NCI-H82 treated with DMSO at 0.1 percent for 48 hours (cell line): Measurements from ENCODE around the gene SCN4B.

Experiments used
- DNase-seq: peaks from one replicate; lab custom pipeline; 2025; ENCODE audit not compliant: unreplicated experiment; lab: John Stamatoyannopoulos, UW

Gene SCN4B

DNA sequence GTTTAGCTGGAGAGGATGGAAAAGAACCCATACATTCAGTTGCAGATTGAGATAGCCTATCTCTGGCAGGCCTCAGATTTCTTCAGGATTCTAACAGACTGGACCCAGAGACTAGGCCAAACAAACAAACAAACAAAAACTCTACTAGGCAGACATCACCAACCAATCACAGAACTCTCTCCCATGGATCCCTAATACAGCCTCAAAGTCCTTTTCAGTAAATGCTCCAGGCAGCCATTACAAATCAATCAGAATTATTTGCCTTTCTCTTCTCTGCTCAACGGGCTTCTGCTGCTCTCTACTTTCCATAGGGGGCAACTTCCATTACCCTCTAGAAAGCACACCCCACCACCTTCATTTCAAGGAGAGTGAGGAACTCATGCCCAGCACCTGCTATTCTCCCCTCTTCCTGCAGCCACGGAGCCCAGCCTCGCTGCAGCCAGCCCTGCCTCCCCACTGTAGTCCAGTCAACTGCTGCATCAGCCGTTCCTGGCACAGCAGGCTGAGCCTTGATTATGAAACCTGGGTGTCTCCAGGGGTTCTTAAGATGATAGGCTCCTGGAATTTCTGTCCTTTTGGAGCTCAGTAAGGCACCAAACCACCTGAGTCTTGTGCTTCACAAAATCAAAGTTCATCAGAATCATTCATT is 46.8 kb downstream of the SCN4B start:
- DNase-seq, result no peak

DNA sequence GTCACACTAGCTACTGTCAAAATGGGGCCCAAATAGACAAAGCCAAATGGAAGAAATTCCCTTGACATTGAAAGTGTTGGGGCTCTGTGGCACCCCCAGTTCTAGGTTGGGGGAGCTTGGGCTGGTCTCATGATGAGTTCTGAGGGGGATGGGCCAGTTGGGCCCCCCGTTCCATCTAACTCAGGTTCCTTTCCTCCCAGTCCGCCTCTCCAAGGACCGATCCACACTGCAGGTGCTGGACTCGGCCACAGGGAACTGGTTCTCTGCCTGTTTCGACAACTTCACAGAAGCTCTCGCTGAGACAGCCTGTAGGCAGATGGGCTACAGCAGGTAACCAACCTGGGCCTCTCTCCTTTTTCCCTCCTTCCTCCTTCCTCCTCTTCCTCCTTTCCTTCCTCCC is 48.1 kb downstream of the SCN4B start:
- DNase-seq, result no peak

DNA sequence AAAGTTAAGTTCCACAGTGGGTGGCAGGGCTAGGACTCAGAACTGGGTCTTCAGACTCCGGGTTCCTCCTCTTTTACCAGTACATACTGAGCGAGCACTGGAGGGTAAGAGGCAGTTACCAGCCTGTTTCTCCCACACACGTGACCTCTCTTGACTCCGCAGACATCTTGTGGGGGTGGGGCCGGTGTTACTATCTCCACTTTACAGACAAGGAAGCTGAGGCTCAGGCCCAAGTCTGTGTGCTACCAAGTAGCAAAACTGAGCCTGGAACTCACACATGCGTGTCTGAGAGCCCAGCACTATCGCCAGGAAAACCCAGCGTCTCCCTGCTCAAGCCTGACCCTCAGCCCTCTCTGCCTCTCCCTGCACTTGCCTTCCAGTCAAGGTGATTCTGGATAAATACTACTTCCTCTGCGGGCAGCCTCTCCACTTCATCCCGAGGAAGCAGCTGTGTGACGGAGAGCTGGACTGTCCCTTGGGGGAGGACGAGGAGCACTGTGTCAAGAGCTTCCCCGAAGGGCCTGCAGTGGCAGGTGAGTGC is 49.8 kb downstream of the SCN4B start:
- no peak for DNase-seq

DNA sequence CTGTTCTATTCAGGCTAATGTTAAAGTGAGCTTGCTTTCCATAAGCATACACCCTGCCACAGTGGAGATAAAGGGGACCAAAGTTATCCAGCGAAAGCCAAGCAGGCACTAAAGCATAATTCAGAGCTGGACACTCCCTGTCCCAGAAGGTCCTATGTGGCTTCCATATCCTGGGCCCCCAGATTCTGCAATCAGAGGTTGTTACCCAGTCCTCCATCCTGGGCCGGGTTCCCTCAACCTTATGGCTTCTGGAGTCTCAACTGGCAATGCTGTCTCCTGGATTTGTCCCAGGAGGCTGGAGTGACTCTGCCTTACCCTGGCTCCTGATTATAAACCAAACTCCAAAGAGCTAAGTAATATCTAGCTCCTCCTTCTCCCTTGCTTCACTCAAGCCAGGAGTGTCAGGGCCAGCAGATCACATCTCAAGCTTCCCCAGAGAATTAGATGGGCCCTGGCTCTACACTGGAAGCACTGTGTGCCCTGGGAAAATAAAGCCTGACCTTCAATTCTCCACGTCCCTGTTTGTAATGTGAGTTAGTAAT is 51.9 kb downstream of the SCN4B start:
- no peak for DNase-seq

DNA sequence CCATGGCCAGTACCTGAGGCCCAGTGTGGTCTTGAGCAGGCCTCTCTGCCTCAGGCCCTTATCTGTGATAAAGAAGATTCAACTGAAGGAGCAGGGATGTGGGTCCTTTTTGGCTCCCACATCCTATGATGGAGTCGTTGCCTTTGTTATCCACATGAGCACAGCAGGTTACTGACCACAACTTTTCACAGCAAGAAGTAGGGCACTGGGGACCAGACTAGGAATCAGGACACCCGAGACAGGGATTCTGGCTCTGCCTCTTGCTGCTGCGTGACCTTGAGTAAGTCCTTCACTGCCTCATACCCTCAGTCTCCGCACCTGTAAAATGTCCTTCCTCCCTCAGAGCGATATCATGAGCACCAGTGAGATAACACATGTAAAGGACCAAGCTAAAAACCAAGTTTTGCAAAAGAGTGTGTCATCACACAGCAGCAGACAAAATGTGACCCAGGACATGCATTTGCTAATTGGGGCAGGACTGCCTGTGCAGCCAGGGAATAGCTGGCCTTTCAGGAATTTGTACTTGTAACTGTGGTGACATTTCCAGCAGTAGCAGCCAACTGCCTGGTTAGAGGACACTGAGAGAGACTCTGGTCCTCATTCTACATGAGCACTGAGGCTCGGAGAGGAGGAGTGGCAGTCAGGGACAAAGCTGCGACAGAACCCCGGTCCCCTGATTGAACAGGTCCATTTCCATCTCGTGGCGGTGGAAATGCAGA is 52.6 kb downstream of the SCN4B start:
- no peak for DNase-seq

DNA sequence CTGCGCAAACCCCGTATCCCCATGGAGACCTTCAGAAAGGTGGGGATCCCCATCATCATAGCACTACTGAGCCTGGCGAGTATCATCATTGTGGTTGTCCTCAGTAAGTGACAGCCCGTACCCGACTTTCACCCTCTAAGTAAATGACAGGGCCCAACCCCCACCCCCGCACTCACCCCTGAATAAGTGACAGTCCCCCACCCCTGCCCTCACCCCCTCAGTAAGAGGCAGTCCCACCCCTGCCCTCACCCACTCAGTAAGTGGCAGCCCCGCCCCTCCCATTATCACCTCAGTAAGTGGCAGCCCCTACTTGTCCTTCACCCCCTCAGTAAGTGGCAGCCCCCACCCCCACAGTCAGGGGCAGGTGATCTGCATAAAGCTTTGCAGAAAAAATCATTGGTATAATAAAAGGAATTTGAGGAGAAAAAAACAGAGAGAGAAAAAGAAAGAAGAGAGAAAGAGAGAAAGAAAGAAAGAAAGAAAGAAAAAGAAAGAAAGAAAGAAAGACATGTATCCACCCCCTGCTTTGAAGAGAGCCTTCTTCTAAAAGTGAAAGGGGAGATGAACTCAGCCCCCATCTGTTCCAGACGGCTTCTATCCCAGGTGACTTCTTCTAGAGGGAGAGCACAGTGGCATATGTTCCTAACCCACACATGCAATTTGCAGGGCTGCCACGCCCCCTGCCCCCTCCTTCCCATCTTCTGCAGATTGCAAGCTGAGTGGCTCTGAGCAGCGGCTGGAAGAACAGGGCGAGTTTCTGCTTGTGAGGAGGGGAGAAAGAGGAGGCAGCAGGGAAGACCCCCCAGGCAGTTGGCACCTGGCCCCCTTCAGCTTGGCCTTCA is 53.4 kb downstream of the SCN4B start:
- peak; percentile 89 for DNase-seq

DNA sequence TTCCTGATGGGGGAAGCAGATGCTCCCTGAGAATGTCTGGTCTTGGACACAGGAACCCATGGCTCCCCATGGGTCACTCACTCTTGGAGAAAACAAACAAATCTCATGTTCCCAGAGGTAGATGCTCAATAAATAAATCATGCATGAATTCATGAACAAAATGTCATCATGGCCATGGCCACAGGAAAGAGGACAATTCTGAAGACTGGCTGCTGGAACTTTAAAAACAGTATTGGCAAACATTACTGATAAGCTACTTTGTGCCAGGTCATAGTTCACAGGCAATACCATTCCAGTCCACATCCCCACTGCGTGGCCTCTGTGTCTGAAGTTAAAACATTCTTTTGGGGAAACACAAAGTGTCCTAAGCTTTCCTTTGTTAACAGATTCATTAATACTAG is 56.7 kb downstream of the SCN4B start:
- DNase-seq, result no peak

DNA sequence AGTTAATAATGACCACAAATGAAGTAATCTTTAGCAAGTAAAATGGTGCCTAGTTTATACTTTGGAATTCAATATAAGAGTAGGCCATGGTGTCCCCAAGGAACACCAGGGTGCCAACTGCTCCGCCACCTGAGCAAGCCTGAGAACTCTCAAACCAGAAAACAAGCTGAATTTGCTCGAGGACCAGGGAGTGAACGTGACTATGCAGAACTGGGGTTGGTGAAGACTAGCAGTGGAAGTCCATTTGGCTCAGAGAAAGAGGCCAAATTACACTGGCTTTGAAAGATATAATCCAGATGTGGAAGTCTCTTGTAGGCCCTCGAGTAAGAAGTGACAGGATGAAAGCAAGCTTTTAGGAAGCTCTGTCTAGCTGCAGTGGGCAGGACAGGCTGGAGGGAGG is 57.1 kb downstream of the SCN4B start:
- DNase-seq, result no peak

DNA sequence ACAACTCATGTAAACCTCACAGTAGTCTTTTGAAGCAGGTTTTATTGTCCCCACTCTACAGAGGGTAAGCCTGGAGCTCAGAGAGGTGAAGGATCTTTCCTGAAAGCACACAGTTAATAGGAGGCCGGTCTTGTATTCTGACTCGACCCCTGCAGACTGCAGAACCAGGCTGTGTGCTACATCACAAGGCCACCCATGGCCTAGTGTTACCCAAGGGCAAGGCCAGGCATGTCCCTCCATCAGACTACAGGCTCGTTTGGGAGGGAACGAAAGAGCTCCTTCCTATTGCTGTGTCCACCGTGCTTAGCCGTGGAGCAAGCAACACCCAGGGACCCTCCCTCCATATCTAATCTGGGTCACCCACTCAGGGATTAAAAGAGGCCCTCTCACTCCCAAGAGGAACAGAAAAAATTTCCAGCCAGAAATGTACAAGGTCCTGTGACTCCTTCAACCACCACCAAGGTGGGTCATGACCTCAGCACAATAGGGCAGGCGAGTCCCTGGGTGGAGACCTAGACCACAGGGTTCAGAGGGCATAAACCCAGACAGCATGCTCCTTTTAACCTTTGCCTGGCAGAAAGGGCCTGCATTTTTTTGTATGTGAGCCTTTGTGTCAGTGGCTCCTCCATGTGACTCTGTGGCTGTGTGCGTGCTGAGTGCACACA is 59.6 kb downstream of the SCN4B start:
- DNase-seq, result no peak

DNA sequence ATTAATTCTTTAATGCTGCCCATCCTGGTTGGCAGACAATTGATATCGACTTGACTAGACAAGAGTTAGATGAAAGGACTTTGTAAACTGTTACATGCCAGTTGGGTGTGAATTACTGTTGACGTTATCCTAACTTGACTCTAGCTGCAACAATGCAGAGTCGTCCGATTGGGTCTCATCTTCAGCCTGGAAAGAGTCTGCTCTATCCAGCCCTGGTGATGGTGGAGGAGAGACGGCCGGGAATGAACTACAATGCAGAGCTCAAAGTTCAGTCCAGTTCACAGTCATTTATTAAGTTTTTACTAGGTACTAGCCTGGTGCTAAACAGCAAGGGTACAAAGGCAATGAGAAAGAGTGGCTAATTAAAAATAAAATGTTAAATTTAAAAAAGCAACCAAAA is 60.9 kb downstream of the SCN4B start:
- no peak for DNase-seq

DNA sequence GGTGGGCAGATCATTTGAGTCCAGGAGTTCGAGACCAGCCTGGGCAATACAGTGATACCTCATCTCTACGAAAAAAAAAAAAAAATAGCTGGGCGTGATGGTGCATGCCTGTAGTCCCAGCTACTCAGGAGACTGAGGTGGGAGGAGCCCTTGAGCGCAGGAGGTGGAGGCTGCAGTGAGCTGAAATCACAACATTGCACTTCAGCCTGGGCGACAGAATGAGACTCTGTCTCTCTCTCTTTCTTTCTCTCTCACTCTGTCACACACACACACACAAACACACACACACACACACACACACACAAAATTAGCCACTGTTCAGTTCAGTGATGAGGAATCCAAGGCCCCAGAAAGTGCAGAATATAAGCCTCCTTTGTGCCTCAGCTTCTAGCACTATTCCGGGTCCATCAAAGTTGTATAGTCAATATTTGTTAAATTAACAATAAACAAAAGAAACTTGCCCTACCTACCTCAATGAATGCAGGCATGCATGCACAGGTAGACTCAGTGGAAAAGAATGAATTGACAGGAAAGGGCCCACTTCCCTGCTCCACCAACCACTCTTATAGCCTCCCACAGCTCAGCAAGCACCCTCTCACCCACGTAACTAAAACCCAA is 62.0 kb downstream of the SCN4B start:
- no peak for DNase-seq

DNA sequence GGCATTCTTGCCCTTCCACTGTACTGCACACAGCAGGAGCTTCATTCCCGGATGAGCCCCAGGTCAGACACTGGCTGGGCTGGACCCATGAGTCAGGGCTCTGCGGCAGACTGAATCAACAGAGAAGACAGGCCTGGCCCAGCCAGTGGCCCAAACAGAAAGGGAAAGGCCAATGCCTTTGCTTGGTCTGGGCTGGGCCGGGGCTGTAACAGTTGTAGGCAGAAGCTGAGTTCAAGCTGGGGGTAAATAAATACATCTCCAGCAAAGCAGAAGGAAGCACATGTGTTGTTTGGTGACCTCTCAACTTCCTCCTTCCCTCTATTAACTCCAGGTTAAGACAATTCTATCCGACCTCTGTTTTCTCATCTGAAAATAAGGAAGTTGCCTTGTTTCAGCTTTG is 64.1 kb downstream of the SCN4B start:
- no peak for DNase-seq

DNA sequence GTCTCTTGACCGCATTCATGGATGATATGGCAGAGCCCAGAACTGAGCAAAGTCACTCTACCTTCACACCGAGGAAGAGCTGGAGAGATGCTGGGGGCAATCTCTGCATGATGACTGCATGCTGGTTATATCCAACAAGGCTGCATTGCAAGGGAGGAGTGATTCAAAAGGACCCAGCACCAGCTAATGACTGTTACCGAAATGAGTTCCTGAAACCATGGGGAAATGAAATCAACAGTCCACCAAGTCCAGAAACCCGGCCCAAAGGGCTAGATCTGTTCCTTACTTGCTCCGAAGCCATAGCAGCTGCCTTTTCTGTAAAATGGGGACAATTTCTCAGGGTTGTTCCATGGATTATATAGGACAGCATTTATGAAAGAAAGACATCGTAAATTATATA is 64.7 kb downstream of the SCN4B start:
- DNase-seq, result no peak

DNA sequence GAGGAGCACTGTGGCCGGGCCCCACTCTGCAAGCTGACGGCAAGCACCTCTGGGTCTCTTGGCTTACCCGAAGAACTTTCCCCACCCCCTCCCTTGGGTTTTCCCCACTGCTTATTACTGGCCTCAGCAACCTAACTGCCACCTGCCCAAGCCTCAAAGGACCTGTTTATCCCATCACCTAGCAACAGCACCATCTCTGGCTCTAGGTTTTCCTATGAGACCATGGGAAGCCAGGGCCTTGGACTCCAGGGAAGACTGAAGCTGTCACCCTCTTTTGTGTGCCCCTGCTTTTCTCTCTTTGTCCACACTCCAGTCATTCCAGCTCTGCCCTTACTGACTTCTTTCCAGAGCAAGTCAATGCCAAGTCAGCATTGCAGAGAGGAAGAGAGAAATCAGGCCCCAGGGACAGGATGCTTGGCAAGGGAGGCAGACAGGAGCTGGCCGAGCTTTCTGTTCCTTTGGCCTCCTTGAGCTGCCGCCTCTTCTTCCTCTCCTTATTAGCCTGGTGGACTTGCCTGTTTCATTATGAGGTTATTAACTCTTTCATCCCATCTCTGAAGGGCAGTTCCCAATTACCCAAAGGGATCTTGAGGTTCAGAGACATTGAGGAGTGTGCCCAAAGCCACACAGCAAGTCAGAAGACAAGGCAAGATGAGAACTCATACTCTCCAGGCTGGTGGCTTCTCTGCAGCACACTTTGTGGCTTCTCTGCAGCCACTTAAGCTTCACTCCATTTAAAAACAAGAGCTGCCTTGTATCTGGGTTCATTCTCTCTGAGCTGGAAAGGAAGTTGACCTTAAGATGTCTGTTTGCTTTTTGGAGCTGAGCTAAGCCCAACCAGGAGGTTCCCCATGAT is 65.5 kb downstream of the SCN4B start, which contains the start of gene SMIM35:
TSS of gene SMIM35 (minus strand) at position 51 of the 856 bp plus-strand sequence. CDS start 206 bp downstream, outside the sequence.
- DNase-seq, result no peak

DNA sequence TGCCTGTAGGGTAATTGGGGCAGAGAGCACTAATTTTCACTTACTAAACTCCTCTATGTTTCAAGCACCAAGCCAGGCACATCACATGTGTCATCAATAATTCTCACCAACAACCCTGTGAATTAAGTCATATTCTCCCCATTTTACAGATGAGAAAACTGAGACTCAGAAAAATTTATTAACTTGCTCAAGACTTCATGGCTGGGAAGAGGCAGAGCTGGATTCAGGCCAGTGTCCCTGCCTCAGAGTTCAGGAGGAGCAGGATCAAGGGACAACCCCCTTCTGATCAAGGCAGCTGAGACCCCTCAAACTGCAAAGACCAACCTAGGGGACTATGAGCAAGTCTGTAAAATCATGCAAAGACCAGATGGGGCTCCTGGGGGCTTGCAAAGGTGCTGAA is 68.0 kb downstream of the SCN4B start:
- no peak for DNase-seq

DNA sequence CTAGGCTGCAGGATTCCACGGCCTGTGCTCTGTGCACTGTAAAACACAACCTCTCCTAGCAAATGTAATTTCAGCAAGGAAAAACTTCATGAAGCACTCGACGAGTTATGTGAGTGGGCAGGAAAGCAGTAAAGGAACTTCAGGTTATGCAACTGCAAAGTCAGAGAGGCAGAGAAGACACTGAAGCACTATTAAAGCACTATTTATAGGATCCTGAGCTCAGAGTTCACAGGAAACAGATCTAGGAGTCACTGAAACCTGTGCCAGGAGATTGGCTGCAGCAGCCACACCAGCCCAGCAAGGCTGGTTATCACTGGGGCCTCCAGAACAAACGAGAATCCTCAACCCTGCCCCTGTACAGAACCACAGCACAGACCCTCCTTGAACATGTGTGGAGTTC is 68.4 kb downstream of the SCN4B start:
- DNase-seq, result no peak
